Fibroblast of villous mesenchyme (primary cell): ENCODE data around the gene NMT1. TPM values are rescaled to one million over a fixed set of nuclear protein-coding genes. Genes with fewer than 3 reads are reported as not detected.

Source experiments
- DNase-seq: peaks from one replicate; pipeline ENCODE4 v3.0.0-alpha.2; 2010; ENCODE audit warnings: low read depth
- H3K4me3 ChIP-seq: 2 replicates; pipeline ENCODE4 v1.5.1; 2011; ENCODE audit warnings: low read depth, mild to moderate bottlenecking, low read length
- CTCF ChIP-seq: IDR thresholded peaks from 2 replicates; pipeline ENCODE4 v1.5.1; 2012; ENCODE audit warnings: low read depth, mild to moderate bottlenecking, low read length; ENCODE audit not compliant: insufficient read depth
- total RNA-seq: library from RNA; depleted of rRNA; stranded (reverse); fragments of >200 nt; gene quantifications from 2 replicates; pipeline ENCODE4 v1.2.3, GENCODE V29; 2012

The NMT1 gene
- total RNA-seq, 1 donor = 78.2 TPM

GRCh38 chr17:45018848-45019711, 42.0 kb upstream of the NMT1 start:
- peak; percentile 38 for TF ChIP-seq CTCF
- no peak for DNase-seq
- H3K4me3 ChIP-seq = peak overlapping the region; percentile 58

GRCh38 chr17:45020354-45021138, 40.6 kb upstream of the NMT1 start:
- H3K4me3 ChIP-seq = no peak overlapping the region
- no peak for DNase-seq
- TF ChIP-seq CTCF = no peak

GRCh38 chr17:45021607-45022287, 39.4 kb upstream of the NMT1 start:
- peak overlapping the region; percentile 46 for H3K4me3 ChIP-seq
- DNase-seq = peak; percentile 69

GRCh38 chr17:45022288-45022648, 38.8 kb upstream of the NMT1 start:
- no peak for TF ChIP-seq CTCF
- no peak overlapping the region for H3K4me3 ChIP-seq
- DNase-seq = no peak

More at GRCh38 chr17:45021607-45022287, 39.4 kb upstream of the NMT1 start:
- TF ChIP-seq CTCF = peak; percentile 57

- H3K4me3 ChIP-seq = no peak overlapping the region
- no peak for TF ChIP-seq CTCF
- no peak for DNase-seq
Measured at GRCh38 chr17:45022655-45023339, 38.3 kb upstream of the NMT1 start.

GRCh38 chr17:45029096-45029495, 32.0 kb upstream of the NMT1 start:
- TF ChIP-seq CTCF = no peak
- no peak for DNase-seq
- no peak overlapping the region for H3K4me3 ChIP-seq
